Right lung (tissue), 5 donors: ENCODE results near the gene MMP23B. TPM values are rescaled to one million over a fixed set of nuclear protein-coding genes. Genes with fewer than 3 reads are reported as not detected.
"Not testable (repeated sequence)": the region's sequence is repeated elsewhere in the genome, so short reads cannot be mapped to it uniquely, and the experiment has no call there.

Source experiments
- DNase-seq, 2 donors: peaks; one replicate each; pipeline ENCODE4 v3.0.0-alpha.2; 2013
- polyA plus RNA-seq, 5 donors: library from polyadenylated mRNA; unstranded; fragments of 120-200 nt; gene quantifications; one replicate each; pipeline versions ENCODE4 v1.2.1 to v1.2.3, GENCODE V29; 2013; ENCODE audit warnings: inconsistent platforms in 1 of 5, low replicate concordance in 1 of 5; ENCODE audit not compliant: insufficient read length in 5 of 5, insufficient read depth in 1 of 5

MMP23B gene
- polyA plus RNA-seq, 5 donors = 28.4 to 125 (median 60.5) TPM

- DNase-seq = no peak
Measured at GRCh38 chr1:1664941-1665814, 33.2 kb downstream of the MMP23B start.

- no peak for DNase-seq
Measured at GRCh38 chr1:1665815-1666251, 33.9 kb downstream of the MMP23B start.

DNA sequence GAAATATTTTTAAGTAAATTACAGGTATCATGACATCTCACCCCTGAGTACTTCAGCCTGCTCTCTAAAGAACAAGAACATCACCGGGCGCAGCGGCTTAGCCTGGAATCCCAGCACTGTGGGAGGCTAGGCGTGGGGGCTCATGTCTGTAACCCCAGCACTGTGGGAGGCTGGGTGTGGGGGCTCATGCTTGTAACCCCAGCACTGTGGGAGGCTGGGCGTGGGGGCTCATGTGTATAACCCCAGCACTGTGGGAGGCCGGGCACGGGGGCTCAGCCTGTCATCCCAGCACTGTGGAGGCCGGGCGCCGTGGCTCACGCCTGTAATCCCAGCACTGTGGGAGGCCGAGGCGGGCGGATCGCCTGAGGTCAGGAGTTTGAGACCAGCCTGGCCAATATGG, 34.6 kb downstream of the MMP23B start:
- no peak for DNase-seq

DNA sequence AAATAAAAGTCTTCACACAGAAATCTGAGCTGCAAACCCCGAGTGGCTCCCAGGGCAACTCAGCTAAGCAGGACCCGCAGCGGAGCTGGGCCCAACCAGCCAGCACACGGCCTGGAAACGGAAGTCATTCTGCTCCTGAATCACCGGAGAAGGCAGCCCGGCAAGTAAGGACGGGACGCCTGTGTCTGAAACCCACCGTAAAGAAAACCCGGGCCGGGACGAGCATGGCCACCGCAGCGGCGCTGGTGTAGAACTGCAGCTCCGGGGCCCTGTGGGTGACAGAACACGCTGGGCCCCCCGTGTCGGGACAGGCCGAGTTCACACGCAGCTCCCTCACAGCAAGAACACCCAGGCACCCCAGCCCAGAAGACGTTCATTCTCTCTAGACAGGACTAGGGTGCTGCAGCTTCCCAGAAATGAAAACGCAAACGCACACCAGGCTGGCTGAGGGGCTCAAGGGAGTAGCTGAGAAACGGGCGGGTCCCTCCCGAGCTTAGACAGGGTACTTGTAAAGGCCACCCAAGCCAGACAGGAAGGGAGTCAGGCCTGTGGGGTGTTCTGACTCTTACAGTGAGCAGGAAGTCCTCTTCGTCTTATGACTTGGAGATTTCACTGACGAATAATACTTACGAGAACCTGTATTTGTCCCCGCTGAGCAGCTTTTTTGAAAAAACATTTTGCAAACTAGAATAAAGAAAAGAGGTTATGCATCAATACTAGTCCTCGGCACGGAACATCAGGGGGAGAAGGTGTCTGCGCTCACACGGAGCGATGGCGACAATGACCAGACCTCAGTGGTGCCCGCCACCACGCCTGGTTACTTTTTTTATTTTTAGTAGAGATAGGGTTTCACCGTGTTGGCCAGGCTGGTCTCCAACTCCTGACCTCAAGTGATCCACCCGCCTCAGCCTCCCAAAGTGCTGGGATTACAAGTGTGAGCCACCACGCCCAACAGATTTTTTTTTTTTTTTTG, 37.8 kb downstream of the MMP23B start:
- no peak for DNase-seq

GRCh38 chr1:1670866-1671265, 38.9 kb downstream of the MMP23B start:
- no peak for DNase-seq

DNA sequence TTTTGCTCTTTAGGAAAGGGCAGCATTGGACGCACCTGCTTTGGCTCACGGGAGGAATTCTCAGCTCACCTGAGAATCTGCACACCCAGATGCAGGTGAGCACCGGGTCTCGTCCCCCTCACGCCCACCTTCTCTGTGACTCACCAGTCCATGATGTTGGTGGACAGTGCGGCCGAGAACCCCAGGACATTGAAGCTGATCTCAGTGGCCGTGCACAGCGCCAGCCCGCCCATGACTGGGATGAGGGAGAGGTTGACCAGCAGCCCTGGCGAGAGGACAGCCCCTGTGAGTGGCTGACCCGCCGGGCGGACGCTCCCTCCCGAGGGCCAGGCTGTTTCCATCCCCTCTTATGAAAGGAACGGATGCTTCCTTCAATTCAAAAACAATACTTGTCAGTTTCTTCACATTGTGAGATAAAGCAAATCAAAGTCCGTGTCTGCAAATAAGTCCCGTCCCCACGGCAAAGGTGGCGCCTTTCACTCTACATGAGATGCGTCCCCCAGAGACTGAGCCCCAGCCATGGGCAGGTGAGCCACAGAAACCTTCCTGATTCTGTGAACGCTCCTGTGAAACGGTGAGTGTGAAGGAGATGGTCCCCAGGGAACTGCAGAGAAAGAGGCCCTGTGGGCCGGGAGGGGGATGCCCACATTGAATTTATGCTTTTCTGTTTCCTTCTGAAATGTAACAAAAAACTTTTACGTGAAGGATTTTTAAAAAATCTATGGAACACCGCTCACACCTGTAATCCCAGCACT, 39.6 kb downstream of the MMP23B start:
- DNase-seq = no peak

DNA sequence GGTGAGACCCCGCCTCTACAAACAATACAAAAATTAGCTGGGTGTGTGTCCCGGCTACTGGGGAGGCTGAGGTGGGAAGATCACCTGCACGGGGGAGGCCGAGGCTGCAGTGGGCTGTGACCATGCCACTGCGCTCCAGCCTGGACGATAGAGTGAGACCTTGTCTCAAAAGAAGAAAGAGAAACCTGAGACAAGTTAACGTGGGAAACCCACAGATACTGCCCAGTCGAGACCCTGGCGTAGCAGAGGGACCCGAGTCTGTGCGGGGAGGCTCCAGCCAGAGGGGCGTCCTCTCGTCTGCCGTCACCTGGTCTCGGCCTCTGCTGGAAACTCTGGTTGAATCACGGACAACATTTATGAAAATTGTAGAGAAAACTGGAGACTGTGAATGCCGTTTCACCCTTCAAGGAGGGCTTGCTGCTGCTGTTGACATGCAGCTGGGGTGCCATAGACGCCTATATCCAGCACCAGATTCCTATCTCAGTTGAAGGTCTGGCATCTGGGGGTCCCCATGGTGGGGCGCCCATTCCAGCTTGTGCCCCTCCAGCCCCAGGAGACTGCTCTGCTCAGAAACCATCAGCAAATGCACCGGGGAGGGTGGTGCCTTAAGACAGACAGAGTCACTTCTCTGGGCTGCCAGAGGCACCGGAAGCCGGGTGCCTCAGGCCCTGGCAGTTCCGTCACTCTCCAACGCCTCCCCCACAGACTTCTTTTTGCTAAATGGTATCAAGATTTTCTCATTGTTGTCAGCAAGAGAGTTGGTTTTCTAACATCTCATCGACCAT, 40.4 kb downstream of the MMP23B start:
- DNase-seq = no peak

DNA sequence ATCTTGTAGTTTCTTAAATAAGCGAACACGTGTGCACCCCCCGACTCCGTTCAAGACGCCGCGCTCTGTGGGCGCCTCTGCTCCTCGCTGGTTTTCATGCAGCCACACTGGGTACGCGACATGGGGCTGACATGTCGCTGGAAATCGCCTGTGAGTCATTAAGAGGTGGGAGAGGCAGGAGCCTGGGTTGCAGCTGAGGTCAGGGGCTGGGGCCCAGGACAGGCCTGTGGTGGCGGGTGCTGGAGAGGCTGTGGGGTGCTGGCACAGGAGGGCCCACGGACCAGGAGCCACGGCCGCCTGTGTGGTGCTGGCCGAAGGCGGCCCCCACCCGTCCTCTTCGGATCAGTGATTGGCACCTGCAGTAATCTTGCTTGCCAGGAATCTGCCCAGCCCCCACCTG, 42.8 kb downstream of the MMP23B start:
- DNase-seq = not testable (repeated sequence)

- DNase-seq = not testable (repeated sequence)
Measured at GRCh38 chr1:1675218-1675617, 43.2 kb downstream of the MMP23B start.

DNA sequence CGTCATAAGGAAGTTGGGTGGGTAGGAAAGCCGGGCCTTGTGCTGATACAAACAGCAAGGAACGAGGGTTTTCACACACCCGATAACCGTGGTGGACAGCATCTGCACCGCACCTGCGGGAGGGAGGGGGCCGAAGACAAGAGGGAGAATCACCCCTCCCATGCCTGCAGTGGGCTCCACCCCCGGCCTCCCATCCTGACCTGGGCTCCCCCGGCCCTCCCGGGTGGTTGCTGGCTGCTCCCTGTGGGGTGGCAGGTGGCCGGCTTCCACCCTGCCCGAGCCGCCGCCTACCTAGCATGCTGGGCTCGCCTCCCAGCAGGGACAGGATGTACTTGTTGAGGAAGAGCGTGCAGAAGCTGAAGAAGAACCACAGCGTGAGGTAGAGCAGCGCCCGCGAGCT, 44.1 kb downstream of the MMP23B start:
- not testable (repeated sequence) for DNase-seq

DNA sequence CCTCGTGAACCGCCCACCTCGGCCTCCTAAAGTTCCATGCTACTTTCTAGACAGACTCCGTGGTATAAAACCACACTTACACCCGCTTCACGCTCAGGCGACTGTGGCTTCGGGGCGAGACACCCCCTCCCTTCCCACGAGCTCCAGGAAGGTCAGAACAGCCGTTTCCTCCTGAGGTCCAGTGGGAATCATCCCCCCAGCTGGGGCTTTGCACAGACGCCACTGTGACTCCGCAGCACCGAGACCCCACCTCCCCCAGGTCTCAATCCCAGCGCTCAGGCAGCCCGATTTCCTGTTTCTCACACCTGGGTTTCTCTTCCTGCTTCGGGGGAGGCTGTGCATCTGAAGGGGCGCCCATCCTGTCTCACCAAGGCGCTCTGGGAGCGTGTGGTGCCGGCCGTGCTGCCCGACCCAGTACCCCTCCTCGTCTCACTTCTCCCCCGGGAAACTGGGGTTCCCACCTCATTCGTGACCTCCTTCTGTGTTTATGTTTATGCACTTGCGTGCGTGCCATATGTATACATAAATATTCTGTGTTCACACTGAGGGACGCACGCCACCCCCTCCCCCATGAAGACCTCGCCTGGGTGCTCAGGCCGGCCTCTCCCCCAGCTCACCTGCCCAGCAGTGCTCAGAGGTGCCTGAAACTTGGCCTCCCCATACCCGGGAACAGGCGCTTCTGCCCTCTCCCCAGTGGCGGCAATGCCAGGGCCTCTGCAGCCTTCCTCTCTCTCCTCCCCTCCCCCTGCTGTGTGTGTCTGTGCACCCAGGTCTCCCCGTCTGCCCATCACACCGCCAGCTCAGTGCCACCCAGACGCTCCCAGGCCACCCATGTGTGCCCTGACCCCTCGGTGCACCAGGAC, 46.0 kb downstream of the MMP23B start:
- no peak for DNase-seq

GRCh38 chr1:1678581-1679380, 46.8 kb downstream of the MMP23B start:
- DNase-seq = no peak

DNA sequence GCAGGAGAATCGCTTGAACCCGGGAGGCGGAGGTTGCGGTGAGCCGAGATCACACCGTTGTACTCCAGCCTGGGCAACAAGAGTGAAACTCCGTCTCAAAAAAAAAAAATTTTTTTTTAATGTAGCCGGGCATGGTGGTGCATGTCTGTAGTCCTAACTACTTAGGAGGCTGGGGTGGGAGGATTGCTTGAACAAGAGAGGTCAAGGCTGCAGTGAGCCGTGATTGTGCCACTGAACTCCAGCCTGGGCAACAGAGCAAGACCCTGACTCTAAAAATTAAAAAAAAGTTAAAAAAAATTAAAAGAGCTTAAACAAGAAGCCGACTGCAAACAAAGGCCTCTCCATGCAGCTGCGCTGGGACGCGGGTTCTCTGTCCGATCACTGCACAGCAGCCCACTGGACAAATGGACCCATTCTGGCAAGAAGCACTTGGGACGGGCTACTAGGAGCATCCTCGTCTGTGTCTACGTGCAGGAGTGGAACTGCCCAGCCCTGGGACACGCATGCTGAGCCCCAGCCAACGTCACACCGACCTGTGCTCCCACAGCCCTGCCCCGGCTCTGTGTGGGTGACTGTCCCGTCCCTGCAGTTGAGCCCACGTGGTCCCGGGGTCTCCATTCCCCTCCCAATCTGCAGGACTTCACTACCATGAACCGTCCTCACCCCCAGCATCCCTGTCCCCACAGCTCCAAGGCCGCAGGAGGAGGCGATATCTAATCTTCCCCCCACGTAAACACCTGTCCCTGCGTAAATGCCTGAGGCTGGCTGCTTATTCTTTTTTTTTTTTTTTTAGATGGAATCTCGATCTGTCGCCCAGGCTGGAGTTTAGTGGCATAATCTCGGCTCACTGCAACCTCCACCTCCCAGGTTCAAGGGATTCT, 48.3 kb downstream of the MMP23B start:
- DNase-seq = no peak

GRCh38 chr1:1680912-1681273, 48.9 kb downstream of the MMP23B start:
- DNase-seq = no peak

DNA sequence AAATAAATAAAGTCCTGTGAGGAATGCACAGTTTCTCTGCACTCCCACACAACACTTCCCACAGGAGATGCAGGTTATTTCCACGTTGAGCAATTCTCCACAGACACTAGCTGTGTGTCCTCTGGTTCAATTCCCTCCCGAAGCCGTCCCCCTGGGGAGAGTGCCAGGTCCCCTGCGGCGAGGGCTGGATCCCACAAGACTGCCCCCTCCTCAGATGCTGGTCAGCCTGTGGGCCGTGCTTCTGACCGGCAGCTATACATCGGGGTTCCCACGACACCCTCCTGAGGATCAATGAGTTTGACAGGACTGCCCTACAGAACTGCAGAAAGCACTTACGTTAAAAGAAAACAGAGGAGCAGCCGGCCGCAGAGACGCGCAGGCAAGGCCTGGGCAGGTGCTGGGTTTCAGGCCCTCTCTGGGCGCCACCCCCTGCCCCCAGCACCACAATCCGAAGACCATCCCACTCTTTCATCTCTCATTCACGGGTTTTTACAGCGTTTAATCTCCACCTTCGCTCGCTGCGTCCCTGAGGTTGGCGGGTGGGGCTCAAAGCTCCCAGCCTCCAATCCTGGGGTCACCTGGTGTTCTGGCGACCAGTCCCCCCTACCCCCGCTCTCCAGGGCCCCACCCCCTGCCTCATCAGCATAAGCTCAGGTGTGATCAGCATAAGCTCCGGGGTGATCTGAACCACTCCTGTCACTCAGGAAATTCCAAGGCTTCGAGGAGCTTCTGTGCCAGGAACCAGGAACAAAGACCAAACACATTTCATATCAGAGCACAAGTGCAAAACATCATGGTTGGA, 51.3 kb downstream of the MMP23B start:
- DNase-seq = no peak
